GM21723 (cell line): ENCODE results near the gene P2RX6.

Source experiments
- ATAC-seq: cut with Tn5 transposase; IDR thresholded peaks from one replicate; pipeline ENCODE4 v1.9.1; 2021; ENCODE audit warnings: mild to moderate bottlenecking, moderate library complexity; ENCODE audit not compliant: unreplicated experiment

P2RX6 gene

DNA sequence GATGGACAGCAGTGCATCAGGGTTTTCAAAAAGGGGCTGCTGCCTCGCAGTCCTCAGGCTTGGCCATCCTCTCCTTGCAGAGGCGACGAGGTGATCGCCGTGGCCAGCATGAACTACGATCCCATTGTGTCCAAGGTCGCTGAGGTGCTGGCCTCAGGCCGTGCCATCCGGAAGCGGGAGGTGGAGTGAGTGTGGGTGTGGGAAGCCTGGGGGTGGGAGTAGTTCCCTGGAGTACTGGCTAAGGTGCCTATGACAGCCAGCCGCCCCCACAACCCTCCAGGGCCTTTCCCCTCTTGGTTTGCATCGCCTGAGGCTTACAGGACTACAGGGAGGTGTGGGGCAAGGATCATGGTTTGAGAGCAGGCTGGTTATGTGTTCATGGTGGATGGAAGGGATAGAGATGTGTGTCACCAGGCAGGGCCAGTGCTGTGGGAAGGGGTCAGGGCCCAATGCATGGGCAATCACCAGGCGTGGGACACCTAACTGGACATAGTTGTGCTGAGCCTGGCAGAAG lies 35.0 kb upstream of the P2RX6 start:
- no peak for ATAC-seq

DNA sequence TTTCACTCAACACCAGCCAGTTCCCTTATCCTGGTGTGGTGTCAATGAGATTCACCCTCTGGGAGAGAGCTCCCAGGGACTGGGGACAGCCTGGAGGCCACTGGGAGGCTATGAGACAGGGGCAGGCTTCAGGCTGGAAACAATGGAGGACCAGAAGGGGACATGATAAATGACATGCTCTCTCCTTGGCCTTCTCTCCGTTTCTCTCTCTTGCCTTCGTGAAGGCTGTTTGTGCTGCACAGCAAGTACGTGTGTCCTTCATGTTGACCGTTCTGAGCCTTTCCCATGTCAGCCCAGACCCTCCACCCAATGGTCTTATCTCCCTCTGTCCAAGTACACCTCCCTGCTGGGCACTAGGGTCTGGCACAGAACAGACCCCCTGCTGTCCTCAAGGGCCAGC lies 34.4 kb upstream of the P2RX6 start:
- ATAC-seq: no peak

- no peak for ATAC-seq
These were observed 33.8 kb upstream of the P2RX6 start for GRCh38 chr22:20980938-20981722.

DNA sequence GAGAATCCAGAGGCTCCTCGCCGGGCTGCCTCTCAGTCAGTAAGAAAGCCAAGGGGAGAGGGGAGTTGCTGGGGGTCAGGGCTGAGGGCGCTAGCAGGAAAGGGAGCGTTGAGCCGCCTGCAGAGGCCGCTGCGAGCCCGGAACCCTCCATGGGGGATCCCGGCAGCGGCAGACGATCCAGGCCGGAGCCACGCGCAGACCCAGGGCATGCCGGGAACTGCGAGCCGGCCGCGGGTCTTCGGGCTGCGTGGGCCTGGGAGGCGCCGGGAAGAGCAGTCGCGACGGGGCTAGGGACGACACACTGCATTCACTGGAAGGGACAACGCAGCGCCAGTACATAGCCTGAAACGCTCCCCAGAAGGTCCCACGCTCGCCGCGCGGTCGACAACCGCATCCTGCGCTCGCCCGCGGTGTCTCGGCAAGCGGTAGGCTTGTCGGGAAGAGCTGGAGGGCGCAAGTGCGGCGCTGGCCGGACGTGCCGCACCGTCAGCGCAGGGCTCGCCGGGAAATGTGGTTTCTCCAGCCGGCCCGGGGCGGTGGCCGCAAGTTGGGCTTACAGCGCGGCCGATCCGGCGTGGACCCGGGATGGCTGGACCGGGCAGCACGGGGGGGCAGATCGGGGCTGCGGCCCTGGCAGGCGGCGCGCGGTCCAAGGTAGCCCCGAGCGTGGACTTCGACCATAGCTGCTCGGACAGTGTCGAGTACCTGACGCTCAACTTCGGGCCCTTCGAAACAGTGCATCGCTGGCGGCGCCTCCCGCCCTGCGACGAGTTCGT lies 33.0 kb upstream of the P2RX6 start, which contains the start of gene LZTR1:
Gene LZTR1 (plus strand): TSS at position 511 of the 776 bp plus-strand sequence. CDS start 75 bp downstream, at position 586.
- peak; percentile 67 for ATAC-seq

DNA sequence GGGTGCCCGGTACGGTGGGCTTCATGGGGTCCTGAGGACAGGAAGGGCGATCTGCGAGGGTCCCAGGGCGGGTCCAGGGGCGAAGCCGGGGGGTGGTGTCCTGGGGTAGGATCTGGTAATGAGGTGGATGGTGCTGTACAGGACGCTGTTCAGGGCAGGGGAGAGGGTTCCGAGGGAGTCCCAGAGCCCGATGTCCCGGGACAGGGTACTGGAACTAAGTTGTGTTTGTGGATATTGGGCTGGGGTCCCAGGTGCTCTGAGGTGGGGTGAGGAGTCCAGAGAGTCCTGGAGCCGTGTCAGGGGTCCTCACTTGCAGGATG lies 32.4 kb upstream of the P2RX6 start:
- ATAC-seq: no peak

DNA sequence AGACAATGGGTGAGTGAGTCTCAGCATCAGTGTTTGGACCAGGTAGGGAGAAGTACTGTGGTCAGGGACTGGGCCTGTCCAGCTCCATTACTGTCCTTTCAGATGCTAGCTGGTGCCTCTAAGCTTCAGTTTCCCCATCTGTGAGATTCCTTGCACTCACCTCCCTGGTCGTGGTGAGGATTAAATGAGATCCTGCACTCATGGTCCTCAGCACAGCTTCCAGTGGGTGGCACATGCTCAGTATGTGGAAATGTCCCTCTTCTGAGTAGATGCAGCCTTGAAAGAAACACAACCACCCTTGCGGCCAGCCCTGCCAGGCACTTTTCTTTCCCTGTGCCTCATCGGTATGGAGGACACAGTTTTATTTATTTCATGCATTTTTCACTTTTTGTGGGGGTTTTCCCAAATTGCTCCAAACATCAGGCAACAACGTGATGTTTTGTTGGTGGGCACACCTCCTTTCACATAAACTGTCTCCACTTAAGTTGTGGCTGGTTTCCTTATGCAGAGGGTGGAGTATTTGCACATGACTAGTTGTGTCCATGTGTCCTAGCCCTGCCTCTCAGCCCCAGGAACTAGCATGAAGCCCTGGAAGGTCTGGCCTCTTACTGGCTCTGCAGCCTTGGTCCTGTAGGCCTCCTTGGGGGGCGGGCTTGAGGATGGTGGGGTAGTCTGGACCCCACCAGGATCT lies 31.7 kb upstream of the P2RX6 start:
- no peak for ATAC-seq

DNA sequence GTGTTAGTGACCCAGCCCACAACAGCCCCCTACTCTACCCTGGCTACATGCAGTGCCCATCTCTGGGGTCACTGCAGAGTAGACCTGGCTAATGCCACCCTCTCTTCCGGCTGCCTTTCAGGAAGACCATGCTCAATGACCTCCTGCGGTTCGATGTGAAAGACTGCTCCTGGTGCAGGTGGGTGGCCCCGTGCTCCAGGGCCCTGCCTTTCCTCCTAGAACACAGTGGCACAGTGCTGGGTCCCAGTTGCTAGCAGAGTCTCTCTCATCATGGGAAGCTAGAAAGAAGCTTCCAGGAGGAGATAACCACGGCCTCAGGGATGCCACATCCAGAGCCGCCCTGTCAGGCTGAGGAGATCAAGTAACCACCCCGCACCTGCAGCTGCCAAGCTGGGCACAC lies 29.2 kb upstream of the P2RX6 start:
- ATAC-seq: no peak

- ATAC-seq: no peak
These were observed 28.6 kb upstream of the P2RX6 start for GRCh38 chr22:20986365-20986764.

GRCh38 chr22:20987375-20987774 lies 27.6 kb upstream of the P2RX6 start:
- no peak for ATAC-seq

DNA sequence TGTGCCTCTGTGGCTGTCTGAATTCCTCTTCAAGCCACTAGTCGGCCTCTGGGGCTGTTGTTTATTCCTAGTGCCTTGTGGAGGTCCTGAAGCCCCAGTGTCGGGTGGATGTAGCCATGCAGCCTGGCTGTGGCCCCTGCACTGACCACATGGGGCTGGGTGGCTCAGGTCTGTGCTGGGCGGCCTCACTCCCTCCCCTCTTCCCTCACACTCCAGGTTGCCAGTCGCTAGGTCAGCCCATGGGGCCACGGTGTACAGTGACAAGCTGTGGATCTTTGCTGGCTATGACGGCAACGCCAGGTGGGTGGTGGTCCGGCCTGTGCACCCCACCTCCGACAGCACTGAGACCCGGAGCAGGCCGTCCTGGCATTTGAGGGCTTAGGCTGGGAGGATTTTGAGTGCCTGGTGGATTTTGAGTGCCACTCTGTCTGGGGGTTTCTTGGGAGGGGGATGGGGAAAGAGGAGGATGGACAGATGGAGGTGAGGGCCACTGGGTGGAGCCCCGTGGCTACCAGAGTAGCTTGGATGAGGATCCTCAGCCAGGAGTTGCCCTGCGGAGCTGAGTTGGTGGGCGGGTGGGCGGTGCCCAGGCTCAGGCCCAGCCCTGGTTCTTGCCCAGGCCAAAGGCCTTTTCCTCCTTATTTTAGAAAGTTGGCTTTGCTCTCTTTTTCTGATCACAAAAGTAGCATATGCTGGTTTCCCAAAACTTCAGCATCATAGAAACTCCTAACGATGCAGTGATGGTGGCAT lies 26.2 kb upstream of the P2RX6 start:
- ATAC-seq: no peak

- no peak for ATAC-seq
These were observed 25.4 kb upstream of the P2RX6 start for GRCh38 chr22:20989323-20990138.

DNA sequence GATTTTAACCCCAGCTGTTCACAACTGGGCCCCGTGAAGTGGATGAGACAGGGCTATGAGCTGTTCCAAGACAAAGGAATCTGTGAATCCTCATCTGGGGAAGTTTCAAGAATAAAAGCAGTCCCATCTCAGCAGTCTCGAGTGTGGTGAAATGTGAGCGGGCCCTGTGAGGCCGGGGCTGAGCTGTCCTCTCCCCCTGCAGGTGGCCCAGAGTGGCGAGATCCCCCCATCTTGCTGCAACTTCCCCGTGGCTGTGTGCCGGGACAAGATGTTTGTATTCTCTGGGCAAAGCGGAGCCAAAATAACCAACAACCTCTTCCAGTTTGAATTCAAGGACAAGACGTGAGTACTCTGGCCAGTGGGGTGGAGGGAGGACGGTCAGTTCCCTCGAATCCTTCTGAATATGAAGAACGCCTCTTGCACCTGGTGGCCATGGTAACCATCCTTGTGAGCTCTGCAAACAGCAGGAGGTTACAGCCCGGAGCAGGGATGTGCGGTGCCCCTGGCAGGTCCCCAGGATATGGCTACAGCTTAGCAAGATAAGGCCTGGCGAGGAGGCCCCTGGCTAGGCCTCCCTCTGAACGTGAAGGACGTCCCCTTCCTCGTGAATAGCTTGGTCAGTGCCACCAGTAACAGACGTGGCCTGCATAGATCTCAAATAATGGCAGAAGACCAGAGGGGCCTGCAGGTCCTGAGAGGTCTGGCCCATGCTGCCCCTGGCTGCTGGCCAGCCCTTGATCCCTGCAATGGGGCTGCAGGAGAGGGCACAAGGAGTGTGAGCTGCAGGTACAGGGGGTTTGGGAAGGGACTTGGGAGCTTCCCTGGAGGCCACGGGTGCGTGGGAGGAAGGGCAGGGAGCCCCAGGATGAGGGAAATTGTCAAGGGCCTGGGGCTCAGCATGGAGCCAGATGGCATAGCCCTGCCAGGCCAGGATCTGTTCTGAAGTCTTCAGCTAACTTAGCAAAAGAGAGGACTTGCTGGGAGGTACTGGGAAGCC lies 24.5 kb upstream of the P2RX6 start:
- ATAC-seq: no peak

DNA sequence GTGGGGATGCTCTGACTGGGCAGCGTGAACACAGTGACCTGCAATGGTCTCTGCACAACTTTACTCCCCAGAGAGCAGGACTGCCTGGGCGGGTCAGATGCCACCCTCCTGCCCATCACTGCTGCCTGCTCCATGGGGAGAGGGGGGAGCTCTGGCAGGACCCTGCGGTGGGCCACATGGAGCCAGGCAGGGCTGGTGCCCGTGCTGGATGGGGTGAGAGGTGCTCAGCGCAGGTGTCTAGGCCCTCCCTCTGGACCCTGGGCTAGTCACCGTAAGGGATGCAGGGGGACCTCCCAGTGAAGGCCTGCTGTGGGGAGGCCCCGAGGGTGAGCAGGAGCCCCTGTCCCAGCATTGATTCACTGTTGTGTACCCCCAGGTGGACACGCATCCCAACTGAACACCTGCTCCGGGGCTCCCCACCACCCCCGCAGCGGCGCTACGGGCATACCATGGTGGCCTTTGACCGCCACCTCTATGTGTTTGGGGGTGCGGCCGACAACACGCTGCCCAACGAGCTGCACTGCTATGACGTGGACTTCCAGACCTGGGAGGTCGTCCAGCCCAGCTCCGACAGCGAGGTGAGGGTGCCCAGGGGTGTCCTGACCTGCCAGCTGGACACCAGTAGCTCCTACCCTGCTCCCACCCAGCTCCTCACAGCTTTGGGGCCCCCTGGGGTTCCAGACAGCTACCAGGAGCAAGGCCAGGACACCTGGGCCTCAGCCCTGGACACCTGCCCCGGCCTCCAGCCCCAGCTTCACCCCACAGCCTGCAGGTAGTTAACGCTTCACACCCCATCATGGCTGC lies 23.5 kb upstream of the P2RX6 start:
- no peak for ATAC-seq

- ATAC-seq: no peak
These were observed 22.9 kb upstream of the P2RX6 start for GRCh38 chr22:20992056-20992442.

GRCh38 chr22:20992456-20993303 lies 22.3 kb upstream of the P2RX6 start:
- no peak for ATAC-seq

DNA sequence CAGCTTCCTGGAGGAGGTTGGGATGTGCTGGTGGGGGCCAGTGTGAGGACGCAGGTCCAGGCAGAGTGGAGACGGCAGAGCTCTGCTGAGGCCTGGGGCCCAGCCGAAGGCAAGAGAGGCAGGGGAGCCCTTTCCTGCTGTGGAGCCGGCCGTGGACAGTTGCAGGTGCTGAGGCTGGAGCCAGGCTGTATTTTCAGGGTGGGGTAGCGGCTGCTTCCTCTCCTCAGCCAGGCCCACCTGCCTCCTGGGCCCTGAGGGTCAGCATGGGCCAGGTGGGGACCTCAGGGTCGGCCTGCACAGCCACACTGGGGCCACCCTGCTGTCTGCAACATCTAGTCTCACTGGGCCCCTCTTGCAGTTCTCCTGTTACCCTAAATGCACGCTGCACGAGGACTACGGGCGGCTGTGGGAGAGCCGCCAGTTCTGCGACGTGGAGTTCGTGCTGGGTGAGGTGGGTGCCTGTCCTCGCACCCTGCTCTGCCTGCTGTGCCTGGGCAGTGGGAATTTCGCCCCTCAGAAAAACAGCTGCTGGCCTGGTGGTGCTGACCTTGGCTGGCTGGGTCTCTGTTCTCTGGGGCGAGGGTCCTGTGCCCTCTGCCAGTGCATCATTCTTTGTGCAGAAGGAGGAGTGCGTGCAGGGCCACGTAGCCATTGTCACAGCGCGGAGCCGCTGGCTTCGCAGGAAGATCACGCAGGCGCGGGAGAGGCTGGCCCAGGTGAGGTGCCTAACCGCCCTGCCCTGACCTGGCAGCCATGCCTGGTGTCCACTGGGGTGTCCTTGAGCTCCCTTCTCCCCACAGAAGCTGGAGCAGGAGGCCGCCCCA lies 21.4 kb upstream of the P2RX6 start:
- ATAC-seq: no peak
